ENCODE measurements around the gene CCNK.
A peak's percentile ranks its signal among the peaks of the same experiment; 100 is the strongest.

Gene CCNK

GRCh38 chr14:99480917-99481744 lies at the start of gene CCNK:
Gene CCNK (plus strand): TSS chr14:99481409. CDS start chr14:99492678, 11,269 bp downstream.
- peak; percentile 91 to 100 (median 100) for DNase-seq

- no peak for DNase-seq
Measured at GRCh38 chr14:99431986-99432385, 49.2 kb upstream of the CCNK start.

- DNase-seq = no peak
Measured at GRCh38 chr14:99432485-99432884, 48.7 kb upstream of the CCNK start.

GRCh38 chr14:99435327-99435726 lies 45.9 kb upstream of the CCNK start:
- no peak for DNase-seq

- DNase-seq = peak in 1 of 58 donors; percentile 13
Measured at GRCh38 chr14:99436247-99437180, 44.7 kb upstream of the CCNK start.

- no peak for DNase-seq
Measured at GRCh38 chr14:99437706-99438105, 43.5 kb upstream of the CCNK start.

- DNase-seq = no peak
Measured at GRCh38 chr14:99440278-99440677, 40.9 kb upstream of the CCNK start.

- DNase-seq = no peak
Measured at GRCh38 chr14:99441157-99441870, 39.9 kb upstream of the CCNK start.

GRCh38 chr14:99441918-99442317 lies 39.3 kb upstream of the CCNK start:
- DNase-seq = no peak

- no peak for DNase-seq
Measured at GRCh38 chr14:99445931-99446330, 35.3 kb upstream of the CCNK start.

GRCh38 chr14:99447739-99448138 lies 33.5 kb upstream of the CCNK start:
- DNase-seq = no peak

- peak in 29 of 58 donors; percentile 4 to 75 (median 30) for DNase-seq
Measured at GRCh38 chr14:99450266-99450665, 30.9 kb upstream of the CCNK start.

- no peak for DNase-seq
Measured at GRCh38 chr14:99451234-99451633, 30.0 kb upstream of the CCNK start.

- no peak for DNase-seq
Measured at GRCh38 chr14:99452968-99453367, 28.2 kb upstream of the CCNK start.

GRCh38 chr14:99454246-99454645 lies 27.0 kb upstream of the CCNK start:
- DNase-seq = no peak

GRCh38 chr14:99459481-99460100 lies 21.6 kb upstream of the CCNK start:
- DNase-seq = no peak

- DNase-seq = no peak
Measured at GRCh38 chr14:99460793-99461192, 20.4 kb upstream of the CCNK start.

- DNase-seq = no peak
Measured at GRCh38 chr14:99461411-99462085, 19.7 kb upstream of the CCNK start.

- DNase-seq = no peak
Measured at GRCh38 chr14:99462210-99462609, 19.0 kb upstream of the CCNK start.

GRCh38 chr14:99463974-99464373 lies 17.2 kb upstream of the CCNK start:
- peak in 3 of 58 donors; percentile 14 to 16 (median 15) for DNase-seq
